SKM-1 (cell line): ENCODE results near the gene EXD3.

Experiments
- DNase-seq: peaks from one replicate; lab custom pipeline; 2025; ENCODE audit not compliant: unreplicated experiment; lab: John Stamatoyannopoulos, UW

Gene EXD3

GRCh38 chr9:137309368-137310188 is 113.4 kb downstream of the EXD3 start:
- DNase-seq: no peak

- DNase-seq: no peak
Measured at GRCh38 chr9:137308057-137308619, 114.8 kb downstream of the EXD3 start.

GRCh38 chr9:137307255-137308056 is 115.5 kb downstream of the EXD3 start:
- DNase-seq: no peak

GRCh38 chr9:137306850-137307254 is 116.1 kb downstream of the EXD3 start:
- no peak for DNase-seq

GRCh38 chr9:137306066-137306849 is 116.7 kb downstream of the EXD3 start:
- DNase-seq: no peak

GRCh38 chr9:137305798-137306065 is 117.2 kb downstream of the EXD3 start:
- no peak for DNase-seq

- DNase-seq: no peak
Measured at GRCh38 chr9:137305060-137305797, 117.7 kb downstream of the EXD3 start.

- DNase-seq: no peak
Measured at GRCh38 chr9:137304383-137305059, 118.4 kb downstream of the EXD3 start.

- no peak for DNase-seq
Measured at GRCh38 chr9:137303893-137304382, 119.0 kb downstream of the EXD3 start.

GRCh38 chr9:137303151-137303892 is 119.6 kb downstream of the EXD3 start:
- DNase-seq: no peak

- peak; percentile 55 for DNase-seq
Measured at GRCh38 chr9:137302449-137303150, 120.4 kb downstream of the EXD3 start.

GRCh38 chr9:137302118-137302448 is 120.9 kb downstream of the EXD3 start, which contains the start of gene NRARP:
Gene NRARP (minus strand): TSS chr9:137302271. CDS start chr9:137301928, 343 bp downstream.
- DNase-seq: peak; percentile 61

GRCh38 chr9:137301081-137301947 is 121.6 kb downstream of the EXD3 start:
- peak; percentile 29 for DNase-seq

- no peak for DNase-seq
Measured at GRCh38 chr9:137300567-137301080, 122.3 kb downstream of the EXD3 start.

GRCh38 chr9:137299938-137300337 is 123.0 kb downstream of the EXD3 start:
- no peak for DNase-seq

GRCh38 chr9:137299203-137299565 is 123.8 kb downstream of the EXD3 start:
- DNase-seq: no peak

GRCh38 chr9:137298401-137299202 is 124.4 kb downstream of the EXD3 start:
- DNase-seq: no peak
